HG03439 (cell line): ENCODE measurements around the gene NBPF26.
A peak's percentile ranks its signal among the peaks of the same experiment; 100 is the strongest.
"Not testable (repeated sequence)": the region's sequence is repeated elsewhere in the genome, so short reads cannot be mapped to it uniquely, and the experiment has no call there.

Experiments used
- ATAC-seq: cut with Tn5 transposase; IDR thresholded peaks from one replicate; pipeline ENCODE4 v1.9.1; 2021; ENCODE audit warnings: mild to moderate bottlenecking, moderate library complexity; ENCODE audit not compliant: unreplicated experiment

Gene NBPF26

GRCh38 chr1:120723715-120724402, at the start of gene NBPF26:
Gene NBPF26, plus strand, starts transcription at chr1:120723945.
- not testable (repeated sequence) for ATAC-seq

- ATAC-seq, result not testable (repeated sequence)
Observed at GRCh38 chr1:120680106-120680819, 43.5 kb upstream of the NBPF26 start.

GRCh38 chr1:120680938-120681337, 42.8 kb upstream of the NBPF26 start:
- ATAC-seq, result not testable (repeated sequence)

- not testable (repeated sequence) for ATAC-seq
Observed at GRCh38 chr1:120684397-120684796, 39.3 kb upstream of the NBPF26 start.

GRCh38 chr1:120685622-120686021, 38.1 kb upstream of the NBPF26 start:
- ATAC-seq, result not testable (repeated sequence)

- ATAC-seq, result not testable (repeated sequence)
Observed at GRCh38 chr1:120687250-120687649, 36.5 kb upstream of the NBPF26 start.

GRCh38 chr1:120700807-120701562, 22.8 kb upstream of the NBPF26 start:
- not testable (repeated sequence) for ATAC-seq

- not testable (repeated sequence) for ATAC-seq
Observed at GRCh38 chr1:120723358-120723714, 409 bp upstream of the NBPF26 start.

- not testable (repeated sequence) for ATAC-seq
Observed at GRCh38 chr1:120724507-120724906, 762 bp downstream of the NBPF26 start.

- not testable (repeated sequence) for ATAC-seq
Observed at GRCh38 chr1:120728811-120729210, 5.1 kb downstream of the NBPF26 start.

GRCh38 chr1:120769090-120769489, 45.3 kb downstream of the NBPF26 start:
- not testable (repeated sequence) for ATAC-seq

- ATAC-seq, result not testable (repeated sequence)
Observed at GRCh38 chr1:120805452-120805851, 81.7 kb downstream of the NBPF26 start.

- not testable (repeated sequence) for ATAC-seq
Observed at GRCh38 chr1:120811822-120812221, 88.1 kb downstream of the NBPF26 start.

- not testable (repeated sequence) for ATAC-seq
Observed at GRCh38 chr1:120825051-120825450, 101.3 kb downstream of the NBPF26 start.

GRCh38 chr1:120826623-120827022, 102.9 kb downstream of the NBPF26 start:
- ATAC-seq, result not testable (repeated sequence)

- ATAC-seq, result not testable (repeated sequence)
Observed at GRCh38 chr1:120844186-120844944, 120.6 kb downstream of the NBPF26 start.

GRCh38 chr1:120844945-120845330, 121.2 kb downstream of the NBPF26 start:
- not testable (repeated sequence) for ATAC-seq

- peak; percentile 17 for ATAC-seq
Observed at GRCh38 chr1:120849400-120850286, 125.9 kb downstream of the NBPF26 start.

- ATAC-seq, result not testable (repeated sequence)
Observed at GRCh38 chr1:120850287-120850536, 126.5 kb downstream of the NBPF26 start.
